Measurements from ENCODE around the gene TMPRSS2.

TMPRSS2 gene

DNA sequence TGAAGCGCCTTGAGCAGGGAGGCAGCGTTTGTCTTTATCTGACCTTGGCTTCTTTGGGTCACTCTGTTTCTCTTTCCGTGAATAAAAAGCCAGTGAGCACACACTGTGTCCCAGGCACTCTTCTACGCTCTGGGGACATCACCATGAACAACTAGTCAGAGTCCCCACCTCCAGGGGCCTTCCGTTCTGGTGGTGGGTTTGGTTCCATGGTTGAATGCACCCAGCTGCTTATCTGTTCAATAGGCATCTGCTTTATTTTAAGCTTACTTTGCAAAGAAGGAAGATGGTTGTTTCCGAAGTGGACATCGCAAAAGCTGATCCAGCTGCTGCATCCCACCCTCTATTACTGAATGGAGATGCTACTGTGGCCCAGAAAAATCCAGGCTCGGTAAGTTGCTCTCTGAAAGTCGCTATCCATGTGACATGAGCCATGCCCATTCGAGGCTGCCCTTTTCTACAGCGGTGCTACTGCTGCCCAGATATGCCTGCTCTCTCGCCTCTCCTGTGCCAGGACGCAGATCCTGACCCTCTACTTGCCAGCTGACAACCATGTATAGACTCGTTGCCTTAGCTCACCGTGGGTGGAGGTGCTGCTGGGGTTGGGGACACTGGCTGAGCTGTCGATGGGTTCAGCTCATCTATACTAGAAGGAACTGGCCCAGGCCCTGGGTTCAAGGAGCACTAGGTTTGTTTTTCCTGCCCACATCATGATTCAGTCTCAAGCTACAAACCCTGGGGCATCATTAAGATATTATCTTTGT is 76.0 kb downstream of the TMPRSS2 start:
- no peak for TF ChIP-seq EZH2 (IDR thresholded peaks at IDR 0.05; ENCODE audit: borderline replicate concordance, low read depth, low read length, severe bottlenecking)
- TF ChIP-seq, protein P1, sequence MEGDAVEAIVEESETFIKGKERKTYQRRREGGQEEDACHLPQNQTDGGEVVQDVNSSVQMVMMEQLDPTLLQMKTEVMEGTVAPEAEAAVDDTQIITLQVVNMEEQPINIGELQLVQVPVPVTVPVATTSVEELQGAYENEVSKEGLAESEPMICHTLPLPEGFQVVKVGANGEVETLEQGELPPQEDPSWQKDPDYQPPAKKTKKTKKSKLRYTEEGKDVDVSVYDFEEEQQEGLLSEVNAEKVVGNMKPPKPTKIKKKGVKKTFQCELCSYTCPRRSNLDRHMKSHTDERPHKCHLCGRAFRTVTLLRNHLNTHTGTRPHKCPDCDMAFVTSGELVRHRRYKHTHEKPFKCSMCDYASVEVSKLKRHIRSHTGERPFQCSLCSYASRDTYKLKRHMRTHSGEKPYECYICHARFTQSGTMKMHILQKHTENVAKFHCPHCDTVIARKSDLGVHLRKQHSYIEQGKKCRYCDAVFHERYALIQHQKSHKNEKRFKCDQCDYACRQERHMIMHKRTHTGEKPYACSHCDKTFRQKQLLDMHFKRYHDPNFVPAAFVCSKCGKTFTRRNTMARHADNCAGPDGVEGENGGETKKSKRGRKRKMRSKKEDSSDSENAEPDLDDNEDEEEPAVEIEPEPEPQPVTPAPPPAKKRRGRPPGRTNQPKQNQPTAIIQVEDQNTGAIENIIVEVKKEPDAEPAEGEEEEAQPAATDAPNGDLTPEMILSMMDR (IDR thresholded peaks at IDR 0.05; ENCODE audit: borderline replicate concordance, extremely low read depth, low read length, poor library complexity, severe bottlenecking) = no peak
- ATAC-seq (ENCODE audit: insufficient read depth, low read depth) (no peak), DNase-seq (no peak)
- H2AFZ ChIP-seq (ENCODE audit: low read depth, low read length) = no peak overlapping the region
- H3K79me2 ChIP-seq (ENCODE audit: insufficient read depth, low read length) = no peaks in the 10 kb centered on the region
- no peaks in the 10 kb centered on the region for H3K4me1 ChIP-seq (ENCODE audit: insufficient read depth, low read length)
- H3K36me3 ChIP-seq (ENCODE audit: insufficient read depth, low read length) = no peaks in the 10 kb centered on the region; the same call in 1 of the 2 replicates
- no peak overlapping the region for H3K9ac ChIP-seq (ENCODE audit: low read depth, low read length)
- H3K9me3 ChIP-seq (ENCODE audit: insufficient read depth, low read length, severe bottlenecking) = peaks cover 15% of the 10 kb centered on the region
- H3K27ac ChIP-seq (ENCODE audit: low read length) = no peak overlapping the region
- H4K20me1 ChIP-seq (ENCODE audit: insufficient read depth, low read length) = no peaks in the 10 kb centered on the region
- no peak overlapping the region for H3K4me3 ChIP-seq (ENCODE audit: low read depth in 1 of 2, low read length in 2 of 2)
- no peaks in the 10 kb centered on the region for H3K27me3 ChIP-seq (ENCODE audit: insufficient read depth, low read length, poor library complexity)
- H3K4me2 ChIP-seq (ENCODE audit: insufficient read depth, low read length) = no peak overlapping the region

DNA sequence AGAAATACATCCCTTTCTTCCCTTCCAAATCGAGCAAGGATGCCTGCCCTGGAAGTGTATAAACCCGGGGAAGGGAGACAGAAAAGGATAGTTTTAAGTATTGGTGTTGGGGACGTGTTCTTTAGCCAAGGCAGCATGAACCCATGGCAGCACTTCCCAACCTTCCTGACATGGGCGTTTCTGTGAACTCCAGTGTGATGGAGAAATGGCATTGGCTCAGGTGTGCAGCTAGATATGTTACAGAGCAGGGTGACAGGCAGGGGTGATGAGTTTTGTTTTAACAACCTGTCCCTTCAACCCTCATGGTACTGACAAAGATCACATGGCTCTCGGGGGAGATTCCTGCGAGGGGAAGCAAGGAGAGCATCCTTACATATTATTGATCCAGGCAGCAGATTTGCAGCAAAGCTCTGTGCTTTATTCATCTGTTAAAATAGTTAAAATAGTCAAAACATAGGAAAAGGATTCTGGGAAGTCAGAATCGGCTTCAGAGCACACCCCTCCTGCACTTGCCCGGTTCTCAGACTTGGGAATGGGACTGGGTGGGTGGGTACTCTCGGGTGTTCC is 78.0 kb downstream of the TMPRSS2 start:
- peaks cover 6% of the 10 kb centered on the region for H3K9me3 ChIP-seq (ENCODE audit: insufficient read depth, low read length, severe bottlenecking)

DNA sequence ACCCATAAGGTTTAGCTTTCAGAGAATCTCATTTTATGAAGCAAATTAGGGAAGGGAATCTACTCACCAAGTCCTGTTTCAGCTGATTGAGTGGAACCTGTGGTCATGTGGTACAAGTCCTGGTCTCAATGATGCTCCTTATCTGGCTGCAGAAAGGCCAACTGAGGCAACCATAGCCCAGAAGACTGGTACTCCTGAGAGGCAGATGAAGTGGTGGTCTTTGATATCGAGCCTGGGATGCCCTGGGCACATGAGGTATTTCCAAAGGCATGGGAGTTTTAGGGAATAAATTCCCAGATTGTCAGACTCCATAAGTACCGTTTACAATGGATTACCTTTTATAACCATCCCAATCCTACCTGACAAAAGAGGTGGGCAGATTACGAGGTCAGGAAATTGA is 78.7 kb downstream of the TMPRSS2 start:
- Histone ChIP-seq H3K27me3 (ENCODE audit: insufficient read depth, low read length, poor library complexity) (no peaks in the 10 kb centered on the region), H2AFZ (ENCODE audit: low read depth, low read length) (no peak overlapping the region), H3K36me3 (ENCODE audit: insufficient read depth, low read length) (no peaks in the 10 kb centered on the region), H3K79me2 (ENCODE audit: insufficient read depth, low read length) (no peaks in the 10 kb centered on the region), H3K4me1 (ENCODE audit: insufficient read depth, low read length) (peaks cover 14% of the 10 kb centered on the region), H3K27ac (ENCODE audit: low read length) (no peak overlapping the region), H4K20me1 (ENCODE audit: insufficient read depth, low read length) (no peaks in the 10 kb centered on the region), H3K9ac (ENCODE audit: low read depth, low read length) (no peak overlapping the region), H3K4me3 (ENCODE audit: low read depth in 1 of 2, low read length in 2 of 2) (no peak overlapping the region), H3K4me2 (ENCODE audit: insufficient read depth, low read length) (no peak overlapping the region), H3K9me3 (ENCODE audit: insufficient read depth, low read length, severe bottlenecking) (no peaks in the 10 kb centered on the region)
- no peak for ATAC-seq (ENCODE audit: insufficient read depth, low read depth)
- TF ChIP-seq, protein P1 (IDR thresholded peaks at IDR 0.05; ENCODE audit: borderline replicate concordance, extremely low read depth, low read length, poor library complexity, severe bottlenecking) = no peak
- TF ChIP-seq EZH2 (IDR thresholded peaks at IDR 0.05; ENCODE audit: borderline replicate concordance, low read depth, low read length, severe bottlenecking) = no peak
- DNase-seq = no peak

More for the DNA sequence above, 78.0 kb downstream of the TMPRSS2 start:
- ATAC-seq (ENCODE audit: insufficient read depth, low read depth) (no peak), DNase-seq (no peak)
- H2AFZ ChIP-seq (ENCODE audit: low read depth, low read length) = no peak overlapping the region
- H3K36me3 ChIP-seq (ENCODE audit: insufficient read depth, low read length) = no peaks in the 10 kb centered on the region
- H3K27me3 ChIP-seq (ENCODE audit: insufficient read depth, low read length, poor library complexity) = no peaks in the 10 kb centered on the region
- H3K27ac ChIP-seq (ENCODE audit: low read length) = no peak overlapping the region
- H3K4me1 ChIP-seq (ENCODE audit: insufficient read depth, low read length) = peaks cover 14% of the 10 kb centered on the region
- no peak for TF ChIP-seq EZH2 (IDR thresholded peaks at IDR 0.05; ENCODE audit: borderline replicate concordance, low read depth, low read length, severe bottlenecking)
- TF ChIP-seq, protein P1 (IDR thresholded peaks at IDR 0.05; ENCODE audit: borderline replicate concordance, extremely low read depth, low read length, poor library complexity, severe bottlenecking) = no peak
- H3K79me2 ChIP-seq (ENCODE audit: insufficient read depth, low read length) = no peaks in the 10 kb centered on the region
- H3K4me3 ChIP-seq (ENCODE audit: low read depth in 1 of 2, low read length in 2 of 2) = no peak overlapping the region
- H3K9ac ChIP-seq (ENCODE audit: low read depth, low read length) = no peak overlapping the region
- H4K20me1 ChIP-seq (ENCODE audit: insufficient read depth, low read length) = no peaks in the 10 kb centered on the region
- no peak overlapping the region for H3K4me2 ChIP-seq (ENCODE audit: insufficient read depth, low read length)

Measured in DND-41 (cell line).